K562 (cell line): ENCODE results near the gene ERO1B. TPM values are rescaled to one million over a fixed set of nuclear protein-coding genes. Genes with fewer than 3 reads are reported as not detected.

Experiments used
- BMI1 ChIP-seq: fragments of 150-350 bp; IDR thresholded peaks from 2 replicates; pipeline ENCODE4 v1.6.1; 2014; ENCODE audit warnings: low read length
- CBFA2T3 ChIP-seq: fragments of 450-650 bp; IDR thresholded peaks from 2 replicates; pipeline ENCODE4 v1.6.1; 2017
- HNRNPUL1 ChIP-seq: fragments of 200-400 bp; formaldehyde crosslinking; IDR thresholded peaks from 2 replicates; pipeline ENCODE4 v1.6.1; 2017; ENCODE audit warnings: low read length
- LCOR ChIP-seq: sonication (generic); formaldehyde crosslinking; IDR thresholded peaks from 2 replicates; pipeline ENCODE4 v1.8.0; 2022; ENCODE audit warnings: mild to moderate bottlenecking, missing genetic modification reagents
- SNIP1 ChIP-seq: fragments of 450-650 bp; IDR thresholded peaks from 2 replicates; pipeline ENCODE4 v1.7.1; 2017; ENCODE audit warnings: low read depth, mild to moderate bottlenecking
- ZNF518B ChIP-seq: fragments of 250-450 bp; sonication (Bioruptor Pico); IDR thresholded peaks from 2 replicates; pipeline ENCODE4 v1.5.0; 2021; ENCODE audit warnings: mild to moderate bottlenecking, moderate library complexity
- polyA plus RNA-seq, 8 experiments: library from polyadenylated mRNA; depleted of rRNA in 4 of 8; stranded (reverse) in 5 of 8; unstranded in 3 of 8; fragments of >200 nt; fragmentation: Nextera tagmentation in 2 of 8; fragmentation: Illumina TruSeq in 1 of 8; extraction: Ambion mirVana in 2 of 8; extraction: Trizol in 1 of 8; gene quantifications; 2 replicates each; pipeline versions ENCODE4 v1.2.1 to v1.2.3, GENCODE V29; 2011 to 2014; ENCODE audit warnings: inconsistent platforms in 1 of 8, missing spikeins in 1 of 8
- total RNA-seq, 7 experiments: library from RNA; depleted of rRNA in 6 of 7; stranded (reverse); fragments of >200 nt in 6 of 7; fragmentation: Illumina TruSeq in 2 of 7; extraction: Trizol in 2 of 7; gene quantifications; 2 replicates each; pipeline versions ENCODE4 v1.2.1 to v1.2.3, GENCODE V29; 2011 to 2021; ENCODE audit warnings: low replicate concordance in 1 of 7
- TF ChIP-seq, protein P1 (sequence below): sonication (generic); formaldehyde crosslinking; IDR thresholded peaks from 2 replicates; pipeline ENCODE4 v1.8.0; 2023; ENCODE audit warnings: mild to moderate bottlenecking, missing genetic modification reagents
- TF ChIP-seq, protein P2 (sequence below), 2 experiments: fragments of 450-650 bp in 1 of 2; sonication (generic) in 1 of 2; formaldehyde crosslinking in 1 of 2; IDR thresholded peaks; 2 replicates each; pipeline versions ENCODE4 v1.7.1 to v1.9.0; 2016 to 2022; ENCODE audit warnings: inconsistent platforms in 1 of 2, mild to moderate bottlenecking in 1 of 2, missing genetic modification reagents in 1 of 2

ERO1B gene
- total and polyA plus RNA-seq, 9 of the 15 experiments (the other 6 are each of a cell fraction or from before 2014, with no cell fraction given) = 0.59 to 6.4 (median 4.2) TPM

GRCh38 chr1:236281654-236282424 is at the start of gene ERO1B (continued):
- no peak for TF ChIP-seq ZNF518B (CRISPR knock-in tag)
- TF ChIP-seq BMI1 = no peak; the same call in 1 of the 2 replicates
- TF ChIP-seq, protein P1, sequence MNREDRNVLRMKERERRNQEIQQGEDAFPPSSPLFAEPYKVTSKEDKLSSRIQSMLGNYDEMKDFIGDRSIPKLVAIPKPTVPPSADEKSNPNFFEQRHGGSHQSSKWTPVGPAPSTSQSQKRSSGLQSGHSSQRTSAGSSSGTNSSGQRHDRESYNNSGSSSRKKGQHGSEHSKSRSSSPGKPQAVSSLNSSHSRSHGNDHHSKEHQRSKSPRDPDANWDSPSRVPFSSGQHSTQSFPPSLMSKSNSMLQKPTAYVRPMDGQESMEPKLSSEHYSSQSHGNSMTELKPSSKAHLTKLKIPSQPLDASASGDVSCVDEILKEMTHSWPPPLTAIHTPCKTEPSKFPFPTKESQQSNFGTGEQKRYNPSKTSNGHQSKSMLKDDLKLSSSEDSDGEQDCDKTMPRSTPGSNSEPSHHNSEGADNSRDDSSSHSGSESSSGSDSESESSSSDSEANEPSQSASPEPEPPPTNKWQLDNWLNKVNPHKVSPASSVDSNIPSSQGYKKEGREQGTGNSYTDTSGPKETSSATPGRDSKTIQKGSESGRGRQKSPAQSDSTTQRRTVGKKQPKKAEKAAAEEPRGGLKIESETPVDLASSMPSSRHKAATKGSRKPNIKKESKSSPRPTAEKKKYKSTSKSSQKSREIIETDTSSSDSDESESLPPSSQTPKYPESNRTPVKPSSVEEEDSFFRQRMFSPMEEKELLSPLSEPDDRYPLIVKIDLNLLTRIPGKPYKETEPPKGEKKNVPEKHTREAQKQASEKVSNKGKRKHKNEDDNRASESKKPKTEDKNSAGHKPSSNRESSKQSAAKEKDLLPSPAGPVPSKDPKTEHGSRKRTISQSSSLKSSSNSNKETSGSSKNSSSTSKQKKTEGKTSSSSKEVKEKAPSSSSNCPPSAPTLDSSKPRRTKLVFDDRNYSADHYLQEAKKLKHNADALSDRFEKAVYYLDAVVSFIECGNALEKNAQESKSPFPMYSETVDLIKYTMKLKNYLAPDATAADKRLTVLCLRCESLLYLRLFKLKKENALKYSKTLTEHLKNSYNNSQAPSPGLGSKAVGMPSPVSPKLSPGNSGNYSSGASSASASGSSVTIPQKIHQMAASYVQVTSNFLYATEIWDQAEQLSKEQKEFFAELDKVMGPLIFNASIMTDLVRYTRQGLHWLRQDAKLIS (CRISPR knock-in tag) = peak; percentile 73; the same call in 1 of the 2 replicates
- TF ChIP-seq CBFA2T3 = no peak
- peak; percentile 81 for TF ChIP-seq LCOR (CRISPR knock-in tag)
- no peak for TF ChIP-seq SNIP1
- TF ChIP-seq, protein P2, sequence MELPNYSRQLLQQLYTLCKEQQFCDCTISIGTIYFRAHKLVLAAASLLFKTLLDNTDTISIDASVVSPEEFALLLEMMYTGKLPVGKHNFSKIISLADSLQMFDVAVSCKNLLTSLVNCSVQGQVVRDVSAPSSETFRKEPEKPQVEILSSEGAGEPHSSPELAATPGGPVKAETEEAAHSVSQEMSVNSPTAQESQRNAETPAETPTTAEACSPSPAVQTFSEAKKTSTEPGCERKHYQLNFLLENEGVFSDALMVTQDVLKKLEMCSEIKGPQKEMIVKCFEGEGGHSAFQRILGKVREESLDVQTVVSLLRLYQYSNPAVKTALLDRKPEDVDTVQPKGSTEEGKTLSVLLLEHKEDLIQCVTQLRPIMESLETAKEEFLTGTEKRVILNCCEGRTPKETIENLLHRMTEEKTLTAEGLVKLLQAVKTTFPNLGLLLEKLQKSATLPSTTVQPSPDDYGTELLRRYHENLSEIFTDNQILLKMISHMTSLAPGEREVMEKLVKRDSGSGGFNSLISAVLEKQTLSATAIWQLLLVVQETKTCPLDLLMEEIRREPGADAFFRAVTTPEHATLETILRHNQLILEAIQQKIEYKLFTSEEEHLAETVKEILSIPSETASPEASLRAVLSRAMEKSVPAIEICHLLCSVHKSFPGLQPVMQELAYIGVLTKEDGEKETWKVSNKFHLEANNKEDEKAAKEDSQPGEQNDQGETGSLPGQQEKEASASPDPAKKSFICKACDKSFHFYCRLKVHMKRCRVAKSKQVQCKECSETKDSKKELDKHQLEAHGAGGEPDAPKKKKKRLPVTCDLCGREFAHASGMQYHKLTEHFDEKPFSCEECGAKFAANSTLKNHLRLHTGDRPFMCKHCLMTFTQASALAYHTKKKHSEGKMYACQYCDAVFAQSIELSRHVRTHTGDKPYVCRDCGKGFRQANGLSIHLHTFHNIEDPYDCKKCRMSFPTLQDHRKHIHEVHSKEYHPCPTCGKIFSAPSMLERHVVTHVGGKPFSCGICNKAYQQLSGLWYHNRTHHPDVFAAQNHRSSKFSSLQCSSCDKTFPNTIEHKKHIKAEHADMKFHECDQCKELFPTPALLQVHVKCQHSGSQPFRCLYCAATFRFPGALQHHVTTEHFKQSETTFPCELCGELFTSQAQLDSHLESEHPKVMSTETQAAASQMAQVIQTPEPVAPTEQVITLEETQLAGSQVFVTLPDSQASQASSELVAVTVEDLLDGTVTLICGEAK (IDR thresholded peaks at IDR 0.05) = no peak
- TF ChIP-seq, protein P2 (CRISPR knock-in tag; IDR thresholded peaks at IDR 0.05) = no peak
- no peak for TF ChIP-seq HNRNPUL1
